HUES64 (cell line): ENCODE data around the gene TMEM272.

ENCODE experiments used
- H3K27ac ChIP-seq: 2 replicates; pipeline ENCODE4 v1.7.0; 2013; ENCODE audit warnings: low read depth, low read length, inconsistent platforms
- H3K27me3 ChIP-seq: 2 replicates; pipeline ENCODE4 v1.6.1; 2013; ENCODE audit warnings: mild to moderate bottlenecking, low read length; ENCODE audit not compliant: insufficient read depth
- H3K36me3 ChIP-seq: 2 replicates; pipeline ENCODE4 v1.6.1; 2013; ENCODE audit warnings: mild to moderate bottlenecking, low read length; ENCODE audit not compliant: insufficient read depth
- H3K4me1 ChIP-seq: 2 replicates; pipeline ENCODE4 v1.6.1; 2013; ENCODE audit warnings: mild to moderate bottlenecking, low read length, moderate library complexity; ENCODE audit not compliant: insufficient read depth
- H3K4me3 ChIP-seq: 2 replicates; pipeline ENCODE4 v1.5.1; 2013; ENCODE audit warnings: mild to moderate bottlenecking, low read length, moderate library complexity
- H3K9ac ChIP-seq: 2 replicates; pipeline ENCODE4 v1.6.1; 2013; ENCODE audit warnings: mild to moderate bottlenecking, low read depth, low read length
- H3K9me3 ChIP-seq: 2 replicates; pipeline ENCODE4 v1.6.1; 2013; ENCODE audit warnings: low read depth, low read length; ENCODE audit not compliant: insufficient read depth
- WGBS: fragments of 150-250, 120-280 bp; methylation state at CpG from one replicate; pipeline ENCODE4 v1.1.7; 2013; ENCODE audit warnings: missing lambda C conversion rate; 5-methylcytosine and 5-hydroxymethylcytosine counted together

Gene TMEM272

GRCh38 chr13:51873117-51873798, 28.3 kb upstream of the TMEM272 start:
- no peaks in the 10 kb centered on the region for H3K4me1 ChIP-seq
- H3K4me3 ChIP-seq, result no peak overlapping the region
- 97% methylated on average over 5 of the region's 6 CpGs for WGBS
- H3K27me3 ChIP-seq, result no peaks in the 10 kb centered on the region
- no peaks in the 10 kb centered on the region for H3K36me3 ChIP-seq
- H3K27ac ChIP-seq, result no peak overlapping the region
- no peaks in the 10 kb centered on the region for H3K9me3 ChIP-seq
- H3K9ac ChIP-seq, result no peak overlapping the region

GRCh38 chr13:51870616-51871015, 25.6 kb upstream of the TMEM272 start:
- no peak overlapping the region for H3K9ac ChIP-seq
- H3K4me3 ChIP-seq, result no peak overlapping the region
- WGBS, result 91% methylated on average over 3 of the region's 3 CpGs
- H3K4me1 ChIP-seq, result no peaks in the 10 kb centered on the region
- H3K36me3 ChIP-seq, result no peaks in the 10 kb centered on the region
- H3K27ac ChIP-seq, result no peak overlapping the region
- no peaks in the 10 kb centered on the region for H3K27me3 ChIP-seq
- no peaks in the 10 kb centered on the region for H3K9me3 ChIP-seq

GRCh38 chr13:51869916-51870315, 24.9 kb upstream of the TMEM272 start:
- Histone ChIP-seq H3K4me3 (no peak overlapping the region), H3K27me3 (no peaks in the 10 kb centered on the region), H3K36me3 (no peaks in the 10 kb centered on the region), H3K4me1 (no peaks in the 10 kb centered on the region), H3K9ac (no peak overlapping the region), H3K9me3 (no peaks in the 10 kb centered on the region), H3K27ac (no peak overlapping the region)
- whole genome bisulfite sequencing, result 93% methylated on average over 6 of the region's 6 CpGs

- Histone ChIP-seq H3K27ac (no peak overlapping the region), H3K9ac (no peak overlapping the region), H3K4me3 (no peak overlapping the region), H3K4me1 (no peaks in the 10 kb centered on the region), H3K27me3 (no peaks in the 10 kb centered on the region), H3K36me3 (no peaks in the 10 kb centered on the region), H3K9me3 (no peaks in the 10 kb centered on the region)
- 92% methylated on average over 4 of the region's 4 CpGs for WGBS
Observed at GRCh38 chr13:51867062-51867461, 22.1 kb upstream of the TMEM272 start.

- no peak overlapping the region for H3K9ac ChIP-seq
- WGBS, result 76% methylated on average over 7 of the region's 7 CpGs
- no peaks in the 10 kb centered on the region for H3K9me3 ChIP-seq
- H3K4me3 ChIP-seq, result no peak overlapping the region
- H3K27me3 ChIP-seq, result no peaks in the 10 kb centered on the region
- no peaks in the 10 kb centered on the region for H3K4me1 ChIP-seq
- no peaks in the 10 kb centered on the region for H3K36me3 ChIP-seq
- H3K27ac ChIP-seq, result no peak overlapping the region
Observed at GRCh38 chr13:51865838-51866237, 20.9 kb upstream of the TMEM272 start.

- Histone ChIP-seq H3K27me3 (0 out of 2 replicates have a peak, but pooled peaks cover 3% of the 10 kb centered on the region), H3K4me3 (no peak overlapping the region), H3K9ac (no peak overlapping the region), H3K9me3 (no peaks in the 10 kb centered on the region), H3K4me1 (no peaks in the 10 kb centered on the region), H3K36me3 (no peaks in the 10 kb centered on the region), H3K27ac (no peak overlapping the region)
- WGBS, result 90% methylated on average over 7 of the region's 7 CpGs
Observed at GRCh38 chr13:51862957-51863356, 18.0 kb upstream of the TMEM272 start.

- WGBS, result 89% methylated on average over 5 of the region's 5 CpGs
- no peaks in the 10 kb centered on the region for H3K9me3 ChIP-seq
Observed at GRCh38 chr13:51861723-51862300, 16.8 kb upstream of the TMEM272 start, which contains the start of gene CCDC70. TSS of gene CCDC70 (plus strand) at chr13:51861969. CDS start at chr13:51865412, 3,443 bp downstream.

GRCh38 chr13:51858433-51859247, 13.7 kb upstream of the TMEM272 start:
- H3K4me1 ChIP-seq, result no peaks in the 10 kb centered on the region
- H3K27ac ChIP-seq, result no peak overlapping the region
- H3K9me3 ChIP-seq, result no peaks in the 10 kb centered on the region
- H3K9ac ChIP-seq, result no peak overlapping the region
- no peaks in the 10 kb centered on the region for H3K36me3 ChIP-seq
- H3K27me3 ChIP-seq, result 0 out of 2 replicates have a peak, but pooled peaks cover 3% of the 10 kb centered on the region
- WGBS, result 37% methylated on average over 10 of the region's 11 CpGs
- no peak overlapping the region for H3K4me3 ChIP-seq

More at GRCh38 chr13:51861723-51862300, 16.8 kb upstream of the TMEM272 start, which contains the start of gene CCDC70:
- 0 out of 2 replicates have a peak, but pooled peaks cover 3% of the 10 kb centered on the region for H3K27me3 ChIP-seq
- no peaks in the 10 kb centered on the region for H3K36me3 ChIP-seq
- no peaks in the 10 kb centered on the region for H3K4me1 ChIP-seq
- H3K9ac ChIP-seq, result no peak within 1 kb of the TSS
- H3K4me3 ChIP-seq, result no peak within 1 kb of the TSS
- no peak within 1 kb of the TSS for H3K27ac ChIP-seq

GRCh38 chr13:51856998-51857397, 12.0 kb upstream of the TMEM272 start:
- H3K4me3 ChIP-seq, result no peak overlapping the region
- no peak overlapping the region for H3K27ac ChIP-seq
- H3K9me3 ChIP-seq, result no peaks in the 10 kb centered on the region
- H3K27me3 ChIP-seq, result 0 out of 2 replicates have a peak, but pooled peaks cover 3% of the 10 kb centered on the region
- H3K9ac ChIP-seq, result no peak overlapping the region
- H3K4me1 ChIP-seq, result no peaks in the 10 kb centered on the region
- 100% methylated on average over 1 of the region's 1 CpG for WGBS
- no peaks in the 10 kb centered on the region for H3K36me3 ChIP-seq

GRCh38 chr13:51856027-51856736, 11.2 kb upstream of the TMEM272 start:
- 95% methylated on average over 1 of the region's 1 CpG for WGBS
- Histone ChIP-seq H3K4me1 (no peaks in the 10 kb centered on the region), H3K27me3 (0 out of 2 replicates have a peak, but pooled peaks cover 3% of the 10 kb centered on the region), H3K9me3 (no peaks in the 10 kb centered on the region), H3K36me3 (no peaks in the 10 kb centered on the region), H3K27ac (no peak overlapping the region), H3K9ac (no peak overlapping the region), H3K4me3 (no peak overlapping the region)
